NCI-H1930 (cell line): ENCODE measurements around the gene REG1A.

Source experiments
- DNase-seq, 2 experiments: peaks; one replicate each; lab custom pipeline; 2025; lab: John Stamatoyannopoulos, UW

Gene REG1A

DNA sequence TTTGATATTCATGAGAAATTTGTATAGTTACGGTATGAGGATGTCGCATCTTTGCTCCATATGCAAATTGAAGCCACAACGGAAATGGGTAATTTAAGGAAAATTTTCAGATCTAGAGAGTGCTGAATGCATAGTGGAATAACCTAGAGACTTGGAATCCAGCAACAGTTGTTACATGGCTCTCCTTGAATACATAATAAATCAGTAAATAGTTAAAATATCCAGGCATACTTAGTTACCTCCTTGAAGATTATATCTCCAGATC, 5.4 kb downstream of the REG1A start:
- no peak for DNase-seq

DNA sequence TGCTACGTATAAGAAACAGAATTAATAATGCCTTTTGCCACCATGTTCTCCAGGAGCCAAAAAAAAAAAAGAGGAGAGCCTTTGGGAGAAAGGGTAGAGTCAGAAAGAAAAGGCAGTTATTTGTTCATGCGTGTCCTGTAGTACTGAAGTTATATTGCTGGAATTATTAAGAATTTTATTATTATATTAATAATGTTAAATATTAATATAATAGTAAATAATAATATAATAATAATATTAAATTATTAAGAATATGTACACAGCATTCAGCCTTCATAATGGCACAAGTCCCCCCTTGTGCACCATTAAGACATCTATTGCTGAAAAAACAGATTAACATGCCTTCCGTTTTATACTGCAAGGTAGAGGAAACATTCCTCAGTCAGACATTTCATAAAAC, 8.1 kb downstream of the REG1A start:
- no peak for DNase-seq

DNA sequence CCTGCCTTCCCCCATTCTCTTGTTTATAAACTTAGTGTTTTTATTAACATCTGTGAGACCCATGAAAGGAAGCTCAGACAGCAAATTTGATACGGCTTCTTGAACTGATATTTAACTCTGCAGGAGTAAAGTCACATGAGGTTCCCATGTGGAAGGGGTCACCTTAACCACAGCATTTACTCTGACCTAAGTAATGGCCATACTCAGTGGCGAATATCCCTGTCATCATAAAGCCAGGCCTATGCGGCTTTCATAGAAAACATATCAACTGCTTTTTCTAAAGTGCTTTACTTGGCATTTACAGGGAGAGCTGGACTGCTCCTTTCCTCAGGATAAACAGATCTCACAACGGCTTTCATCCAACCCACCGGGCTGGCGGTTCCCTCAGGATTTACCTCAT, 9.0 kb downstream of the REG1A start:
- DNase-seq, result no peak

DNA sequence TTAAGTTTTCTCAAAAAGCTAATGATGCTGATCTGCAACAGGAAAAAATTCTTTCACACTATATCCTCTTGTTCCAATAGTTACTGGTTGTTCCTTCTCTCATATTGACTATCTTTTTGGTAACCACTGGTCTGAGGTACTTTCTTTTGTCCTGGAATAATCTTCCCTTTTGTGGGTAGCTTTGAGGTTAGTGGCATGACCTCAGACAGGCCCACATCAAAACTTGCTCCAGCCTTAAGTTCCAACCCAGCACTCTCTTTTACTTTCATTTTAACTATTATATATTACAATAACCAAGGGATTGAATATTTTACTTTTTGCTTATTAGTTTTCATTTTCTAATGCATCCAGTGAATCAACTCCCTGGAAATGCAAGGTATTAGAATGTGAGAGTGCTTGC, 9.5 kb downstream of the REG1A start:
- DNase-seq, result no peak

DNA sequence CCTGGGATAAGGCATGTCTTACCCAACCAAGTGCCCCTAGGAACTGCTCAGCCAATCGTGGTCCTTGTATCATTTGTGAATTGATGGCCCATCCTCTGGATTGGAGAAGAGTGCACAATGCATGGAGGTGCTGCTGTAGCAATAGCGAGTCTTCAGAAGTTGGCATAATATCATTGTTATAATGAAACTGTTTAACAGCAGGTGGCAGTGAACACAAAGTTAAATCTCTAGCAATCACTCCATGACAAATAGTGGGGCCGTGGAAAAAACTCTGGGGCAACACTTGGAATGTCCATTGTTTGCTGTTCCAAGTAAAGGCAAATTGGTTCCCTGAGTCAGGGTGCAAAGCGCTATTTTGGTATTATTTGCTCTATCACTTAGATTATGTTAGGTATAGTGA, 11.4 kb downstream of the REG1A start:
- no peak for DNase-seq

DNA sequence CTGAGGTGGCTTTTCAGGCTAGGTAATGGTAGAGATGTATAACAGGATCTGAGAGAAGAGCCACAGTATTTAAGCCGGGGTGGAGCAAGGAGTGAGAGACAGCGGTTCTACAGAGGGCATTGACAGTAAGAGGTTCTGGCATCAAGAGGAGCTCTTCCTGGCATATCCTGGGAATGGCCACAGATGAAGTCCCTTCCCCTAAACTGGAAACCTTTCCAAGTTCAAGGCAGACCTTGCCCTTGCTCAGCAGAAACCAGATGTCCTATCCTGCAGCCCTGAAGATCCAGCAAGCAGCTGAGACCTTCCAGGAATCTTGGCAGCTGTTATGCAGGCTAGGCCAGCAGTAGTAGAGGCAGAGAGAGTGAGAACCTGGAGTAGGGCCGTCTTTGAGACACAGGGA, 18.1 kb downstream of the REG1A start:
- no peak for DNase-seq

DNA sequence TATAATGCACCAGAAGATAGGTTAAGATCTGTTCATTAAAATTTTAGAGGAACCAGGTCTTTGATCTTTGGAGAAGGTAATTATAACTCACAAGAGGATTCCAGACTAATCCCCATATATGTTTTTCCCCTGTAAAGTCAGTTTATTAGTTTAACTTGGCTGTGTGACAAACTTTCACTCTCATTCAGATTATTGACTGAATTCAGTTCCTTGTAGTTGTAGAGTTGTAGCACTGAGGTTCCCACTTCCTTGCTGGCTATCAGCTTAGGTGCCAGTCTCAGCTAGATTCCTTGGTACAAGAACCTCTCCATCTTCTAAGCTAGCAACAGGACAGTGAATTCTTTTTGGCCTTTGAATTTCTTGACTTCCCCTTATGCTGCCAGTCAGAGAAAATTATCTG, 19.1 kb downstream of the REG1A start:
- DNase-seq, result no peak

DNA sequence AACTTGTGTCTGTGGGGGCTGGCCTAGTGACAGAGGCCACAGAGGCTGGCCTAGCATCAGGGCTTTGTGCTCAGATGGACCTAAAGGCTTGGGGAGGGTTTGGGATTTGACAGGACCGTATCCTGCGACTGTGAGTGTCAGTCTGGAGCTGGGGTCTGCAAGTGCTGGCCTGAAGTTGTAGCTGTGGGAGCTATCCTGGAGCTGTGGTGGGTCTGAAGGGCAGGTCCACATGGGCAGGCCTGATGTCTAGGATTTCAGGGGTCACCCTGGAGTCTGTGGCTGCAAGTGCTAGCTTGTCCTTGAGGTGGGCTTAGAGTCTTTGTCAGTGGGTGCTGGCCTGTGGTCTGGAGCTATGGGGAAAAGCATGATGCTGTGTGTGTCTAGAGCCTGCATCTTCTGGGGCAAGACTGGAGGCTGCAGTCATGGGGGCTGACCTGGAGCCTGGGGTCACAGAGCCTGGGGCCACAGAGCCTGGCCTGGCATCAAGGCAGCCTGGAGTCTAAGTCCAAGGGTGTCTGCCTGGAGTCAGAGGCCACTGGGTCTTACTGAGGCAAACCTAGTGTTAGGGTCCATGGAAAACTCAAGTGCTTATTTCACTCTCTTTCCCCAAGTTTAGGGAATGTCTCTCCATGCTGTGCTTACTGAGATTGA, 35.7 kb downstream of the REG1A start:
- DNase-seq, result no peak

DNA sequence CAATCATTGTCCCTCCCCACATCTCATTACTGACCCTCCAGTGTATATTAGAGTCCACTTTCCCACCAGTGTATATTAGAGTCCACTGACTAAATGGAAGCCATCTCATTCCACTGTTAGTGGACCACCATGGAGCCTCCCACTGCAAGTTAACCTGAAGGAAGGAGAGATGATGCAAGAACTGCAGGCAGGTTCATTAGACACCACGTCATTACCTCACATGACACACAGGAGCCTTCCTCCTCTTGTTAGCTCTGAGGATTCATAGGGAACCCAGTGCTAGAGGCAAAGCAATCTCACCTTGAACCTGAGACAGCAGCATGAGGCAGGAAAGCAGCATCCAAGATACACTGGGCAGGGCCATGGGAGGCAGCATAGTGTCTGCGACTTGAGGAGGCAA, 38.7 kb downstream of the REG1A start:
- no peak for DNase-seq

DNA sequence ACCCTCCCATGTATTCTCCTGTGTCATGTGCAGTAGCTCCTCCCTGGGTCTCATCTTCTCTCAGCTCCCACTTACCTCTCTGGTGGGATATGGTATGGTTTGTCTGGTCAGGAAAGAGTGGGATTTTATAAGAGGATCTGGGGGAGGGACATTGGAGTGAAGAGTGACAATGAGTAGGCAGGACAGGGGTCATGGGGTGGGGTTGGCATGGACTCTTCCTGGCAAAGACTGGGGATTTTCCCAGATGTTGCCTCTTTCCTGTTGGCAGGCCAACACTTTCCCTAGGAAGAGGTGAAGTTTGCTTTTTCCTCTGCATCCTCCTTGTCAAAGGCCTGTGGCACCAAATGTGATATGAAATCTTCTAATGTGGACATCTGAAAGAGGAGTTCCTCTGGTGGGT, 39.4 kb downstream of the REG1A start, which contains the start of gene REG3A:
Gene REG3A (minus strand): TSS at position 101 of the 400 bp plus-strand sequence. CDS start 348 bp downstream, outside the sequence.
- no peak for DNase-seq

DNA sequence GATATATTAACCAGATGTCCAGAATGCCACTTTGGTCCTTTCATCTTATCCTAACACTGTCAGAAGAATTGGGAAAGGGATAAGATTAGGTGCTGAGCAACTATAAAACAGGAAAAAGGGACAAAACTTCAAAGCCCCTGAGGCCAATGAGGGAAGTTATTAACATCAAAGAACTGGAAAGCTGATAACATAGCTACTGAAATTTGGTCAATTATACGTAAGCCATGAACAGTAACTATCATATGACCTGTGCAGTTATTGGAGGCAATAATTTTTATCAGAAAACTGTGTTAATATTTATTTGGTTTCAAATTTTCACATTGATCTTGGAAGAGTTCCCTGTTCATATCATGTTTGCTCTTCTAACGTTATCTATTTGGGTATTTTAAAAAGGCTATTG, 41.8 kb downstream of the REG1A start:
- no peak for DNase-seq

DNA sequence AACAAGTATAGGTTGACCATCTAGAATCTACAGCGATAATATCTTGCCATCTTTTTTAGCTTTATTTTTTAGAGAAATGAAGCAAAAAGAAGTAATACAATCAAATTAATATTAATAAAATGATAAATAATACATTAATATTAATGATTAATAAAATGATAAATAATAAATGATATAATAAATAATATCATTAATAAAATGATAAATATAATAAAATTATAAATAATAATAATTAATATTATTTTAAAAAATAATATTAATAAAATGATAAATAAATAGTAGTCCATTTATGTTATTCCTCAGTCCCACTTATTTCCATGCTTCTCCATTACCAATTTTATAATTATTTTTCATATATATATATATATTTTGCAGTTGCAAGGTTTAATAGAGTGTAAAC, 42.5 kb downstream of the REG1A start:
- DNase-seq, result no peak

DNA sequence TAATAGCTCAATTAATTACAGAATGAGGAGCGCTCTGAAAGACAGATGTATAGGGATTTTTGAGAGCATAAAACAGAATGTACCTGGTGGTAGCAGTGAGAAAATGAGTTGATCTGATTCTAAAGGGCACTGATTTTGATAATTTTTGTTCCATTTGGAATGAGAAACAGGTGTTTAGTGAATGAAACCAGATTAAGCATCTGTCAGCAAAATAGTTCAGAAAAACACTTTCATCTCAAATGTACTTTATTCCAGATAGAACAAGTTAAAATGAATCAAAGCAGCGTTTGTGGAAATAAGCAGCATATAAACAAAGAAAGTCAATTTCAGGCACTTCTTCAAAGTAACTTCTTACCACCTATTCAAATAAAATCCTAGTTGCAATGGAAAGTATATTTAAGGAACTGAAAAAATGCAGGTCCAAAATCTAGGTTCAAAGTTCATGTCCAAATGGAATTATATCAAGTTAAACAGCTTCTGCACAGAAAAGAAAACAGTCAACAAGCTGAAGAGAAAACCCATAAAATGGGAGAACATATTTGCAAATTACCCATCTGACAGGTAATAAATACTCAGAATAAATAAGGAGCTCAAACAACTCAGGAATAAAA, 51.2 kb downstream of the REG1A start:
- no peak for DNase-seq
